DMS53 treated with DMSO at 0.1 percent for 48 hours (cell line): Measurements from ENCODE around the gene SH3PXD2B.

Experiments
- DNase-seq: peaks from one replicate; lab custom pipeline; 2025; ENCODE audit not compliant: unreplicated experiment; lab: John Stamatoyannopoulos, UW

The SH3PXD2B gene

GRCh38 chr5:172454358-172455086 lies at the start of gene SH3PXD2B:
Gene SH3PXD2B, minus strand, starts transcription at chr5:172454525. Its CDS starts 173 bp downstream, at chr5:172454352.
- DNase-seq, result no peak

DNA sequence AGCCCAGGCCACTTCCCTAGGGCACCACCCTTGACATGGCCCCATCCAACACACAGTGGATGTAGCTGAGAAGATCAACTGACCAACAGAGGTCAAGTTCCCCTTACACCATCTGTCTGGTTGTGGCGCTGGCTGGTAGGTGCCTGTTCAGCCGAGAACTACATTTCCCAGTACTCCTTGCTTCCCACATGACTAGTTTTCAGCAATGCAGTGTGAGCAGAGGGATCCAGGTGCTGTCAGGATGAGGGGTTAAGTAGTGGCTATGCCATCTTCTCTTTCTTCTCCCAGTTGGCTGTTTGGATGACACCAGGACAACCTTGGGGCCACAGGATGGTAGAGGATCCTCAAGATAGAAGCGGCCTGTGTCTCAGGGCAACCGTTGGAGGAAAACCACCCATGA lies 48.6 kb upstream of the SH3PXD2B start:
- peak; percentile 52 for DNase-seq

DNA sequence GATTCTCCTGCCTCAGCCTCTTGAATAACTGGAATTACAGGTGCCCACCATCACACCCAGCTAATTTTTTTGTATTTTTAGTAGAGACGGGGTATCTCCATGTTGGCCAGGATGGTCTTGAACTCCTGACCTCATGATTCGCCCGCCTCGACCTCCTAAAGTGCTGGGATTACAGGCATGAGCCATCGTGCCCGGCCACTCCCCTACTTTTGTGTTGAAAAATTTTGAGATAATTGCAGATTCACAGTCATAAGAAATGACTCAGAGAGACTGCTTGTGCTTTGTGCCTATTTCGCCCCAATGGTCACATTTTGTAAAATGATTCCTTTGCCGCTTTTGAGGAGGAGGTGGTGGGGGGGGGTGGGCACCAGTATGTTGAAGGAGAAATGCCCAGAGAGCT lies 48.1 kb upstream of the SH3PXD2B start:
- no peak for DNase-seq

GRCh38 chr5:172501708-172502320 lies 47.5 kb upstream of the SH3PXD2B start:
- no peak for DNase-seq

DNA sequence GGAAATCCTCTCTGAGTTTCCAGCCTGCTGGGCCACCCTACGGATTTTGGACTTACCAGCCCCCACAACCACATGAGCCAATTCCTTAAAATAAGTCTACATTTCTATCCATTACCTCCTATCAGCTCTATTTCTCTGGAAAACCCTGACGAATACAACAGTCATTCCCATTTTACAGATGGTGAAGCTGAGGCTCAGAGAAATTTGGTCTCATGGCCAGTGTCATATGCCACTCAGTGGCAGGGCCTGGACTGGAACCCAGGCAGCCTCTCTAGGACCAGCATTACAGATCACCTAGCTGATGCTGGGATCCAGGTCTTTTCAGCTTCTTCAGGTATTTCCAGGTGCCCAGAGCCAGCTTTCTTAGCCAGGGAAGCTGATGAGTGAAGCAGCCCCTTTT lies 45.0 kb upstream of the SH3PXD2B start:
- DNase-seq, result no peak

DNA sequence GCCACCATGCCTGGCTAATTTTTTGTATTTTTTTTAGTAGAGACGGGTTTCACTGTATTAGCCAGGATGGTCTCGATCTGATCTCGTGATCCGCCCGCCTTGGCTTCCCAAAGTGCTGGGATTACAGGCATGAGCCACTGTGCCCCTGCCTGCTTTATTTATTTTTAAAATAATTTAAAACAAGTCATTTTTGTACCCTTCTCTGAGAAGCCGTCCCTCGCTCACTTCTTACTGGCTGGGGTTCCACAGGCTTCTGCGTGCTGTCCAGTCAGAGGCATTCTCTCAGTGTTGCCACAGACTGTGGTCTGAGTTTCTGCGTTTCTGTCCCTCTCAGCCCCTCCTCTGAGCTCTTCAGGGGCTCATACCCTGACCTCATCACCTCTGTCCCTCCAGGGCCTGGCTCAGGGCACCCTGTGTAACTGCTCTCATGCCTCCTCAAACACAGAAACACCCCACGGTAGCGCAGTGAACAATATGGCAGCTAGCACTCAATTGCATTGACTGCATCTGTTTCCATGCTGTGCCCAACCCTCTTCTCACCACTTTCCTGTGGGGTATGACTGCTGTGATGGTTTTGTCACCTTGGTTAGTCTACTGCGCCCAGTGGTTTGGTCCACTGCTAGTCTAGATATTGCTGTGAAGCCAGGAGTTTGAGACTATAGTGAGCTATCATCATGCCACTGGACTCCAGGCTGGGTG lies 44.3 kb upstream of the SH3PXD2B start:
- no peak for DNase-seq

DNA sequence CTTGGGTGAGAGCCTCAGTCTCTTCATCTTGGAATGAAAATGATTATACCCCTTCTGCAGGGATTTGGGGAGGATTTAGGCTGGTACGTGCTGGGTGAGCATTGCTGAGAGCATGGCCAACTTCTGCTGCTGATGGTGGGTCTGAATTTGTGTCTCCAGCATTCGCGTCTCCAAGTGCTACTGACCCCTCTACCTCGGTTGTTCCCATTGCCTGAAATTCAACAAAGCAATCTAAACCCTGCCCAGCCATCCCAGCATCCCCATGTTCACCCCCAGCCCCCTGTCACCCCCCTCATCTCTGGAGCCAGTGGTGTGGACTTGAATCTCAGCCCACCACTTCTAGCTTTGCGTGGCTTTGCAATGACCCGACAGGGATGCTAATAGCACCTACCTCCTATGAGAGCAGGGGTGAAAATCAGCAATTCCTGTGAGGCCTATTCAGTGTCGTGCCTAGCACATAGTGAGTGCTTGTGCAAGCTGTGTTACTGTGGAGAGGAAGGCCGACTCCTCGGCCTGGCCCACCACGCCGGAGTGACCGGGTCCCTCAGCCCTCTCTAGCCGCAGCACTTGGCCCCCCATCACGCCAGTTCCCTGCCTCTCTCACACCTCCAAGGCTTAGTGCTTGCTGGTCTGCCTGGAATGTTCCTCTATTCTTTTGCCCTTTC lies 43.4 kb upstream of the SH3PXD2B start:
- no peak for DNase-seq

DNA sequence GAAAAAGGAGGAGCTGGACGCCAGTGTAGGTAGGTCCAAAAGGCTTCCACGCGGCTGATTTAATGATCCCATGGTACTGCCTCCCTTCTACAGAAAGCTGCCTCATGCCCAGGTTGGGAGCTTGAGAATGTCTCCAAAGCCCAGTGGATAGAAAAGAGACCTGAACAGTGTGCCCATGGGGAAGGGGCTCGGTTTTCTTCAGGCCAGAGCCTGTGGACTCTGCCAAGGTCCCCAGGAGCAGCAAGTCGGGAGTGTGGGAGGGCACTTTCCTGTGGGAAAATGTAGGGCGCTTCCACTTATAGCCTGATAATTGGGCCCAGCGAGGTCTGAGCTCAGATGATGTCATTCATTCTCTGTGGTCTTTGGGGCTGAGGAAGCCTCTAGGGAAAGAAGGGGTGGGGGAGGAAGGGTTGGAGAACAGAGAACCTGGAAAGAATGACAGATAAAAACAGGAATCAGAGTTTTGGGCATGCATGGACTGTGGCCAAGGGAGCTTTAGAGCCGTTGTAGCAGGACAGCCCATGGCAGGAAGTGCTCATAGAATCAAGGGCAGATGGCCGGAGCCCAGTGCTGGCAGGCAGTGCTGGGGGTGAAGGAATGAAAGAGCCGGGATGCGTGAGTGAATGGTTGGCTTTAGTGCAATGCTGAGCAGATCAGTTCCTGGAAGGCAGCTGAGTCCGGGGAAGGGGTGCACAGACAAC lies 42.5 kb upstream of the SH3PXD2B start:
- DNase-seq, result no peak

- no peak for DNase-seq
Measured at GRCh38 chr5:172494630-172495505, 40.5 kb upstream of the SH3PXD2B start.

DNA sequence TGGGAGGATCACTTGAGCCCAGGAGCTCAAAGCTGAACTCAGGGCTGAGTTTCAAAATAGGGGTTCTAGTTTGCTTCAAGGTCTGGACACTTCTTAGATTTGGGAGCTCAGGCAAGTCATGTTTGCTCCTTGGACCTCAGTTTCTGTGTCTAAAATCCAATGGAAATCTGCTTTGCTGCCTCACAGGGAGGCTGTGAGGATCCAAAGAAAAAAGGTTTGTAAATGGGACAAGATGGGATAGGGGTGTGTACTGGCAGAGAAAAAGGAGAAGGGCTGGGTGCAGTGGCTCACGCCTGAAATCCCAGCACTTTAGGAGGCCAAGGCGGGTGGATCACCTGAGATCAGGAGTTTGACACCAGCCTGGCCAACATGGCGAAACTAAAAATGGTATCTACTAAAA lies 39.6 kb upstream of the SH3PXD2B start:
- DNase-seq, result no peak

GRCh38 chr5:172493461-172493860 lies 39.1 kb upstream of the SH3PXD2B start:
- no peak for DNase-seq

DNA sequence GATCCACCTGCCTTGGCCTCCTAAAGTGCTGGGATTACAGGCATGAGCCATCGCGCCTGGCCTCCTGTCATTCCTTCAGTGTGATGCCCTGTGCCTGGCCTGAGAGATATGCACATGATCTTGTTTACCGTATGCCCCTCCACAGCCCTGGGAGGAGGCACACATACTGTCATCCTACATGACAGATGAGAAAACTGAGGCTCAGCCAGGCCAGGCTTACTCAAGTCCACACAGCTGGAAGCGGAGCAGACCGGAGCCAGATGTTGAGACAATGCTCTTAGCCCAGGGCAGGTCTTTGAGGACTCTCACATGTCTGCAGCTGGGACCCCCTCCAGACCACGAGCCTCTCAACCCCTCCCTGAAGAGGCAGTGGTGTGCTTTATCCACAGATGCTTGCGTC lies 38.7 kb upstream of the SH3PXD2B start:
- no peak for DNase-seq

GRCh38 chr5:172492097-172492840 lies 37.9 kb upstream of the SH3PXD2B start:
- no peak for DNase-seq

DNA sequence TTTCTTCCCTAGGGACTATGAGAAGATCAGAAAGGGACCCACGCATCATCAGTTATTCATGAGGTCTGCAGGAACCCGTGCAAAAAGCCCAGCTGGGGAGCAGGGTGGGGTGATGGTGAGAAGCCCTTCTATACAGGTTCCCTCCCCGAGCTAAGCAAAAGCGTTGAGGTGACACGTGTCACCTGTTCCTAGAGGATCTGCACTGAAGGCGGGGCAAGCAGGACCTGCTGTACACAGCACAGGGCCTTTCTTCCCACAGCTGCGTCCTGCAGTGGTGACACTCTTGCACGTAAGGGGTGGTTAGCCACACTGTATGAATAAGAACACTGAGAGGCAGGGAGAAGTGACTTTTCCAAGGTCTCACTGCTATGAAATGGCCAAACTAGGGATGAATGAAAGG lies 37.2 kb upstream of the SH3PXD2B start:
- DNase-seq, result no peak

DNA sequence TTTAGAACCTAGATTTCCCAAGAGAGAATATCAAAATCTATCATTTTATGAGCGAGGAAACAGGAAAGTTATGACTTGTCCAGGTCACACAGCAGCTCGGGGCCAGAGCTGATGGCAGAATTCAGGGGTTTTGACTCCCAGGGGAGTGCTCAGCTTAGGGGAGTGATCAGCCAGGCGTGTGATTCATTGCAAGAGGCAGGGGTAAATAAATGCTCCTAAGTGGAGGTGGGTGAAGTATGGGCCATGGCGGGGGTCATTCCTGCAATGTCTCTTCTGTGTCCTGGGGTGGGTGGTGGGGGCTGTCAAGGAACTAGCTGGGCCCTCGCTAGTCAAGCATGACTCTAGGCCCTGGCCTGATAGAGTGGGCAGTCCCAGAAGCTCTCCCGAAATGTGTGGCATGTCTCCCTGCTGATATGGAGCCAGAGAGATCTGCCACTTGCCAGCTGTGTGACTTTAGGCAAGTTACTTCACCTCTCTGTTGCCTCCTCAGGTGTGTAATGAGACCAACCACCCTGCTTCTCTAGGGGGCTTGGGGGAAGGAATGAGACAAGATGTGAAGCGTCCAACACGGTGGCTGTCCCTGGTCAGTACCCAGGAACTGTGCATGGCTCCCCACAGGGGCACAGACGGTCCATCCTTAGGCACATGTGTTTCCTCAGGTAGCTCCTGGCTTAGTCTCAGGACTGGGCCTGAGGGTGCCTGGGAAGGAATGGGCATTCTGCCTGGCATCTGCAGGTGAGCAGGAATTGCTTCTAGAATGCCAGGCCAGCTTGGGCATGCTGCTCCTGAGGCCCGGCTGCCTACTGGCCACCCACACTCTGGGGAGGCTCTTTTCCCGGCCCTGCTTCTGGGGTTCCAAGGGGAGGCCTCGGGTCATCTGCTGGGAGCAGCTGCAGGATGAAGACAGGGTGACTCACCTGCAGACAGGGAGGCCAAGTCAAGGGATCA lies 36.5 kb upstream of the SH3PXD2B start:
- DNase-seq, result no peak

- no peak for DNase-seq
Measured at GRCh38 chr5:172488221-172488620, 33.9 kb upstream of the SH3PXD2B start.

GRCh38 chr5:172487671-172488070 lies 33.3 kb upstream of the SH3PXD2B start:
- DNase-seq, result no peak

GRCh38 chr5:172486912-172487311 lies 32.6 kb upstream of the SH3PXD2B start:
- no peak for DNase-seq
